Neural progenitor cell (in vitro differentiated cells): ENCODE results near the gene GNAI1. TPM values are rescaled to one million over a fixed set of nuclear protein-coding genes. Genes with fewer than 3 reads are reported as not detected.

Experiments
- DNase-seq: peaks from one replicate; pipeline ENCODE4 v3.0.0-alpha.2; 2016; ENCODE audit warnings: low spot score
- H2AFZ ChIP-seq: fragments of 200-600 bp; sonication (generic); replicated peaks from 2 replicates; pipeline ENCODE4 v1.6.1; 2016; ENCODE audit warnings: antibody characterized with exemption
- H3F3A ChIP-seq: fragments of 200-600 bp; sonication (generic); 2 replicates; pipeline ENCODE4 v1.6.1; 2016; ENCODE audit warnings: antibody characterized with exemption, low read depth
- H3K27ac ChIP-seq: fragments of 200-600 bp; sonication (generic); 2 replicates; pipeline ENCODE4 v1.5.1; 2016; ENCODE audit warnings: mild to moderate bottlenecking
- H3K27me3 ChIP-seq: fragments of 200-600 bp; sonication (generic); 2 replicates; pipeline ENCODE4 v1.6.1; 2016; ENCODE audit warnings: mild to moderate bottlenecking, moderate library complexity
- H3K36me3 ChIP-seq: fragments of 200-600 bp; sonication (generic); 2 replicates; pipeline ENCODE4 v1.5.1; 2016
- H3K4me1 ChIP-seq: fragments of 200-600 bp; sonication (generic); 2 replicates; pipeline ENCODE4 v1.6.1; 2016; ENCODE audit warnings: mixed run types
- H3K4me2 ChIP-seq: fragments of 200-600 bp; sonication (generic); 2 replicates; pipeline ENCODE4 v1.6.1; 2016
- H3K4me3 ChIP-seq: fragments of 200-600 bp; sonication (generic); 2 replicates; pipeline ENCODE4 v1.5.1; 2016
- H3K79me2 ChIP-seq: fragments of 200-600 bp; sonication (generic); 2 replicates; pipeline ENCODE4 v1.6.1; 2016; ENCODE audit warnings: low read depth
- H3K9ac ChIP-seq: fragments of 200-600 bp; sonication (generic); 2 replicates; pipeline ENCODE4 v1.6.1; 2016
- H3K9me3 ChIP-seq: fragments of 200-600 bp; sonication (generic); 2 replicates; pipeline ENCODE4 v1.5.1; 2016; ENCODE audit warnings: low read depth
- H4K20me1 ChIP-seq: fragments of 200-600 bp; sonication (generic); 2 replicates; pipeline ENCODE4 v1.6.1; 2016; ENCODE audit warnings: low read depth
- H3K27ac Mint-ChIP-seq: 3 replicates; pipeline ENCODE4 v1.8.0; 2021; ENCODE audit warnings: mixed read lengths
- H3K27me3 Mint-ChIP-seq: 2 replicates; pipeline ENCODE4 v1.8.0; 2022; ENCODE audit warnings: low read depth, mild to moderate bottlenecking, inconsistent platforms, moderate library complexity, mixed read lengths; ENCODE audit not compliant: insufficient read depth
- H3K36me3 Mint-ChIP-seq: 3 replicates; pipeline ENCODE4 v1.8.0; 2021; ENCODE audit warnings: mixed read lengths
- H3K4me1 Mint-ChIP-seq: 3 replicates; pipeline ENCODE4 v1.8.0; 2021; ENCODE audit warnings: mixed read lengths
- H3K4me3 Mint-ChIP-seq: 3 replicates; pipeline ENCODE4 v1.8.0; 2021; ENCODE audit warnings: mild to moderate bottlenecking, moderate library complexity, mixed read lengths
- H3K9me3 Mint-ChIP-seq: 3 replicates; pipeline ENCODE4 v1.8.0; 2020; ENCODE audit warnings: mixed read lengths
- CTCF ChIP-seq: fragments of 200-600 bp; sonication (generic); IDR thresholded peaks from 2 replicates; pipeline ENCODE4 v1.5.1; 2017; ENCODE audit warnings: antibody characterized with exemption, mild to moderate bottlenecking
- EZH2 ChIP-seq: fragments of 200-600 bp; sonication (generic); IDR thresholded peaks from 2 replicates; pipeline ENCODE4 v1.6.1; 2017; ENCODE audit warnings: antibody characterized with exemption, mild to moderate bottlenecking, moderate library complexity
- EZH2phosphoT487 ChIP-seq: fragments of 200-600 bp; sonication (generic); IDR thresholded peaks from 2 replicates; pipeline ENCODE4 v1.6.1; 2017; ENCODE audit warnings: antibody characterized with exemption
- total RNA-seq: library from RNA; depleted of rRNA; stranded (reverse); fragments of >200 nt; gene quantifications from 2 replicates; pipeline ENCODE4 v1.2.3, GENCODE V29; 2015; ENCODE audit warnings: low replicate concordance

GNAI1 gene
- total RNA-seq, 1 donor from 2014 or later = 91.3 TPM

DNA sequence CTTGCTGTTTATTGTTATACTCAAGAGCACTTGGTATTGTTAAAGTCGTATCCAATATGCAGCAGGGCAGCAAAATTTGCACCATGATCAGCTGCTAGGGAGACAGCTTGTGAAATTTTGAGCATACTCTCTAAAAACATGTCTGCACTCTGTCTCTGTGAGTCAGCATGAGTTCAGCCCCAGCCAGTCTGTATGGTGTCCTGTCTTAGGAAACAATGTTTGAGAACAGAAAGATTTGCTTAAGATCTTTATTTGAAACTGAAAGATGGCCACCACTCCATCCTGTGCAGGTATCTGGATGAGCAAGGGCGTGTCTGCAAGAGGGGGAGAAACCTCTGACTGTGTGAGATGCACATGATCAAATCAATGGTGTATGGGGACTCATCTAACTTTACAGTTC lies 97.1 kb downstream of the GNAI1 start:
- Histone ChIP-seq H3K79me2 (no peaks in the 10 kb centered on the region), H3K4me1 (no peaks in the 10 kb centered on the region), H3K9me3 (no peaks in the 10 kb centered on the region), H3K27me3 (no peaks in the 10 kb centered on the region), H3K4me2 (no peak overlapping the region), H3K9ac (no peak overlapping the region), H2AFZ (no peak overlapping the region), H3K36me3 (no peaks in the 10 kb centered on the region), H4K20me1 (no peaks in the 10 kb centered on the region), H3F3A (no peaks in the 10 kb centered on the region), H3K27ac (no peak overlapping the region), H3K4me3 (no peak overlapping the region)
- H3K27me3 Mint-ChIP-seq = no peaks in the 10 kb centered on the region
- no peaks in the 10 kb centered on the region for H3K9me3 Mint-ChIP-seq
- H3K27ac Mint-ChIP-seq = no peak overlapping the region
- H3K36me3 Mint-ChIP-seq = no peaks in the 10 kb centered on the region
- peaks cover 8% of the 10 kb centered on the region for H3K4me1 Mint-ChIP-seq
- DNase-seq = no peak
- TF ChIP-seq EZH2phosphoT487 = no peak
- TF ChIP-seq EZH2 = no peak
- no peak for TF ChIP-seq CTCF
- no peak overlapping the region for H3K4me3 Mint-ChIP-seq

- no peaks in the 10 kb centered on the region for H3K27me3 ChIP-seq
- H3K4me3 Mint-ChIP-seq = no peak overlapping the region
- TF ChIP-seq EZH2 (no peak), CTCF (no peak), EZH2phosphoT487 (no peak)
- no peak overlapping the region for H3K4me2 ChIP-seq
- no peak overlapping the region for H3K9ac ChIP-seq
- no peak overlapping the region for H3K27ac ChIP-seq
- H3K36me3 ChIP-seq = no peaks in the 10 kb centered on the region
- no peak overlapping the region for H3K27ac Mint-ChIP-seq
- no peaks in the 10 kb centered on the region for H3F3A ChIP-seq
- H3K4me1 Mint-ChIP-seq = no peaks in the 10 kb centered on the region
- H3K36me3 Mint-ChIP-seq = no peaks in the 10 kb centered on the region
- H3K9me3 ChIP-seq = no peaks in the 10 kb centered on the region
- DNase-seq = no peak
- no peak overlapping the region for H2AFZ ChIP-seq
- no peaks in the 10 kb centered on the region for H3K4me1 ChIP-seq
- H3K27me3 Mint-ChIP-seq = no peaks in the 10 kb centered on the region
- H3K9me3 Mint-ChIP-seq = no peaks in the 10 kb centered on the region
- H4K20me1 ChIP-seq = no peaks in the 10 kb centered on the region
- H3K4me3 ChIP-seq = no peak overlapping the region
- H3K79me2 ChIP-seq = no peaks in the 10 kb centered on the region
These were observed 98.5 kb downstream of the GNAI1 start for GRCh38 chr7:80232979-80233724.

GRCh38 chr7:80235334-80235733 lies 100.7 kb downstream of the GNAI1 start:
- no peak overlapping the region for H3K4me3 Mint-ChIP-seq
- no peak overlapping the region for H3K9ac ChIP-seq
- no peak overlapping the region for H3K4me2 ChIP-seq
- no peak overlapping the region for H3K27ac ChIP-seq
- H3K4me1 ChIP-seq = no peaks in the 10 kb centered on the region
- DNase-seq = no peak
- H3K4me3 ChIP-seq = no peak overlapping the region
- no peaks in the 10 kb centered on the region for H3K9me3 ChIP-seq
- no peaks in the 10 kb centered on the region for H3K79me2 ChIP-seq
- no peaks in the 10 kb centered on the region for H3K36me3 Mint-ChIP-seq
- H3K9me3 Mint-ChIP-seq = no peaks in the 10 kb centered on the region
- TF ChIP-seq CTCF = no peak
- no peaks in the 10 kb centered on the region for H3K4me1 Mint-ChIP-seq
- H3K27me3 Mint-ChIP-seq = no peaks in the 10 kb centered on the region
- no peaks in the 10 kb centered on the region for H3F3A ChIP-seq
- H2AFZ ChIP-seq = no peak overlapping the region
- no peaks in the 10 kb centered on the region for H3K27me3 ChIP-seq
- no peaks in the 10 kb centered on the region for H4K20me1 ChIP-seq
- H3K27ac Mint-ChIP-seq = no peak overlapping the region
- no peaks in the 10 kb centered on the region for H3K36me3 ChIP-seq
